GM18870 (cell line): ENCODE measurements around the gene LPCAT1.
"Not testable (repeated sequence)": the region's sequence is repeated elsewhere in the genome, so short reads cannot be mapped to it uniquely, and the experiment has no call there.

Experiments
- ATAC-seq: cut with Tn5 transposase; IDR thresholded peaks from one replicate; pipeline ENCODE4 v1.9.1; 2021; ENCODE audit warnings: moderate library complexity; ENCODE audit not compliant: unreplicated experiment

Gene LPCAT1

DNA sequence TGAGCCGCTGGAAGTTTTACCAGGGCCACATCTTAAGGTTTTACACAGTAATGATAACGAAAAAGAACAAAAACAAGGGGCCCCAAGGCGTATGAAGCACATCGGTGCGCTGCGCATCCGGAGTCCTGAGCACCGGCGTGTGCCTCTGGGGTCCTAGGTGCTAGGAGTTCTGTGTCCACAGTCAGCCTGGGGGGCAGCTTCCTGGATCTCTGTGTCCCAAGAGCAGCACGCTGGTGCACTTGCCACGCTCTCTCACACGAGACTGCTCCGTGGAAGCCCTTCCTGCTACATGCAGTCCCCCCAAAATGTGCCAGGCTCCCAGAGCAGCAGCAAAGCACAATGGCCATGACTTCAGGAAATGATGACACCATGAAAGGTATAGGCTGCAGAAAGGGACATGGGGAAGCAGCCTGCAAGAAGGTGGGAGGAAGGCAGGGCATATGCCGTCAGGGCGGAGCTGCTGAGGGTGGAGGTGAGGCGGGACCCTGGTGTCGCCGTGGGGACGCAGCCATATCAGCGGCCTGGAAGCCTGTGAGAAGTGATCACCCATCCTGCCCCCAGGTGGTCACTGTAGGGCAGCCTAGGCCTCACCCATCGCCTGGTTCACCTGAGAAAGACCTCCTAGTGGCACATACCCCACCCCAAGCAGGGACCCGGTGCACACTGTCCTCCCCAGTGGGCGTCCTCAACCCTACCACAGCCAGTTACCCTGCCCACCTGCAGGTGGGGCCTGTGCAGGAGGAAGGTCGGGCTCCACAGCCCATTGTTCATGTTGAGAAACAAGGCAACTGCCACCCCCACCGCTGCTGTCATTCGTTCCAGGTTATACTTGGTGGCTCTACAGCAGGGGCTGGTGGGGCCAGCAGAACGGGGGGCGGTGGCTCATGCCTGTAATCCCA, 54.9 kb downstream of the LPCAT1 start:
- no peak for ATAC-seq

DNA sequence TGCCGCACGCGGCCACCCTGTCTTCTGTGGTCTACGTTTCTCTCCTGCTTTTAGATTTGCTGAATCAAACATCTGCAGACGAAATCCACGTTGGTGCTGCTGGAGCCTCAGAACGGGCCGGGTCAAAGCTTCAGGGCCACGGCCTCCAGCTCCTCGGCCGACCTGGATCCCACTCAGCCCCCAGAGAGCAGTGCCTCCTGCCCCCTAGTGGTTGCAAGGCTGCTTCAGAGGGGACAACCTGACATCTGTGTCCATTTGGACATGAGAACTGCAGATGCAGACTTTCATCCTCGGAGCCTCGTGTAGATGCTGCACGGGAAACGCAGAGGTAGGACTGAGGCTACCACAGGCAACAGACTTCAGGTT, 55.5 kb downstream of the LPCAT1 start:
- no peak for ATAC-seq

DNA sequence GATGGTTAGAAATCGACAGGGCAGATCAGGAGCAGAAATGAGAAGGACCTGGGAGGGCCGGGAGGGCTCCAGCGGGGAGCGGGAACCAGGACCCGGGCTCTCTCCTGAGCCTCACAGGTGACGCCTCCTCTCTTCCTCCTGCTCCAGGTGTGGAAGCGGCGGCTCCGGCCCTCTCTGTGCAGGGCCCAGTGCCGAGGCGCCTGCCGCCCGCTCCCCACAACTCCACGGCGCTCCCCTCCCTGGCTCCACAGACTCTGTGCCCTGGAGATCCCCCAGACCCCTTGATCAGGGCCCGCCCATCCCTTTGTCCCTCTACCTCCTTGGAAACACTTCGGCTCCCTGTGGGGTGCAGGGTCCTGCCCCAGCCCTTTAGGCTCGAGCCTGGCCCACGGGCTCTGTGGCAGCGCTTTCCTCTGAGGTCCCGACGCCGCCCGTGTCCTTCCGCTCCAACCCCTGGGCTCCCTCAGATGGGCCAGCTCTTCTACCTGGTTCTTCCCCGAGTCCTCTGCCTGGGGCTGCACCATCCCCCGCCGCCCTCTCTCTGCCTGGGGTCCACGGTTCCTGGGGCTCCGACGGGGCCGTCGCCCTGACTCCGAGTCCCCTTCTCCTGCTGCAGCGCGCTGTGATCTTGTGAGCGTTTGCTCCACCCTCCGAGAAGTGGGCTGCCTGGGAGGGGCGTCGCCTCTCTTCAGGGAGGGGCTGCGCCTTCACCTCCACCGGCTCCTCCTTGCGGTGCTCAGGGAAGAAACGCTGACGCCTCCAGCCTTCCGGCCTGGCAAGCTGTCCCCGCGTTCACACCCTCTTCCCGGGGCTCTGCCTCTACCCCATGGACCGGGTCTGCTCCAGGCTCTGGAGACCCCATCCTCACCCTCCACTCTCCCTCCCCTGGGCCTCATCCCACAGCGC, 56.2 kb downstream of the LPCAT1 start:
- no peak for ATAC-seq

DNA sequence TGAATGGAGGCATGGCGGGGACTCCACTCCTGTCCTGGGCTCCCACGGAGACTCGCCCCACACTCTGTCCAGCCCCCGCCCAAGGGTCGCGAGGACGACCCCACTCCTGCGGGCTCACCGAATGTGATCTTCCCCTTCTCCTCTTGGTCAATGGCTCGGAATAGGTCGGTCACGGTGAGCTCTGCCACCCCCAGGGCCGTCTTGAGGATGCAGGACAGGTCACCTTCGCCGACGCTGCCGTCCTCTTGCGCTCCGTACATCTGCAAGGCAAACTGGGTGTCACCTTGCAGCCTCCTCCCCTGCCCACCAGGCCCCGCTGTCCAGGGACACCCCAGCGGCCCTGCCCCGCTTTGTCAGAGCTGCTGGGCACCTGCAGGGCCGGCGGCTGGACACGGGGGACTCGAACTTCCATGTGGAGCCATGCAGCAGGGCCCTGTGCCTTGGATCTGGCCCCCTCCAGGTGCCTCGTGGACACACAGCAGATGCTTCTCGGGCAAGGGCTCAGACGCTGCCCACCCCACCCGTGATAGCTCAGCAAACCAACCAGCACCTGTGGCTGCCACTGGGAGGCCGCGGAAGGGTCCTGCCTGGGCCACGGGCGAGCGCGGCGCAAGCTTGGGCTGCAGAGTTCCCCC, 57.0 kb downstream of the LPCAT1 start:
- ATAC-seq = no peak

DNA sequence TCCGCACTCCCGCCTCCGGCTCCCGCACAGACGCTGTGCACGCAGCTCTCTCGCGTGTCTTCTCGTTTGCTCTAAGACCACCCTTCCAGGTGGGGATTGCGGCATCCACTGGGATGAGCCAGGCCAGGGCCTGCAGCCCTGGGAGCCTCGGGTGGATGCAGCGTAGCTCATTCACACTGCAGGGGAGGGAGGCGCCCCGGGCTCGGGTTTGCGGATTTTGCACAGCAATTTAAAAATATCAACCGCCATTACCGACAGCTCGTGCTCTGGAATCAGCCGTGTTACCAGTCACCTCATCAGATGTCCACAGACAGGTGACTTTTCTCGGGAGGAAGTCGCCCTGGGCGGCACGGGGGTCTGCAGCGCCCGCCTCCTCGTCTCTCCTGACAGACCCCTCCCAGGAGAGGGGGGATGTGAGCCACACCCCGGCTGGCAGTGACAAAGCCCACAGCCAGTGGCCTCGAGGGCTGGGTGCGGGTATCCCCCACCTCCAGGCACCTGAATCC, 57.7 kb downstream of the LPCAT1 start:
- ATAC-seq = no peak

DNA sequence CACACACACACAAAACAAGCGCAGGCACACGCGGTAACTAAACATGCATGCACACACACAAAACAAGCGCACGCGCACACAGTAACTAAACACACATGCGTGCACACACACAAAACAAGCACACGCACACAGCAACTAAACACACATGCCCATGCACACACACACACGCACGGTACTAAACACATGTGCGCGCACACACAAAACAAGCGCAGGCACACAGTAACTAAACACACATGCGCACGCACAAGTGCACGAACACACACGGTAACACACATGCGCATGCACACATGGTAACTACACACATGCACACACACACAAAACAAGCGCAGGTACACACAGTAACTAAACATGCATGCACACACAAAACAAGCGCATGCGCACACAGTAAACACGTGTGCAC, 58.6 kb downstream of the LPCAT1 start:
- ATAC-seq = no peak

DNA sequence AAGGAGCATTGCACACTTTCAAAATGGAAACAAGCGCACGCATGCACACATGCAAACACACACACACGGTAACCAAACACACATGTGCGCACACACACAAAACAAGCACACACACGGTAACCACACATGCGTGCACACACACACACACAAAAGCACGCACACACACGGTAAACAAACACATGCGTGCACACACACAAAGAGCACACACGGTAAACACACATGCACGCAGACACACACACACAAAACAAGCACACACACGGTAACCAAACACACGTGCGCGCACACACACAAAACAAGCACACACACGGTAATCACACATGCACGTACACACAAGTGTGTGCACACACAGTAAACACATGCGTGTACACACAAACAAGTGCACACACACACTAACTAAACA, 59.2 kb downstream of the LPCAT1 start:
- no peak for ATAC-seq

DNA sequence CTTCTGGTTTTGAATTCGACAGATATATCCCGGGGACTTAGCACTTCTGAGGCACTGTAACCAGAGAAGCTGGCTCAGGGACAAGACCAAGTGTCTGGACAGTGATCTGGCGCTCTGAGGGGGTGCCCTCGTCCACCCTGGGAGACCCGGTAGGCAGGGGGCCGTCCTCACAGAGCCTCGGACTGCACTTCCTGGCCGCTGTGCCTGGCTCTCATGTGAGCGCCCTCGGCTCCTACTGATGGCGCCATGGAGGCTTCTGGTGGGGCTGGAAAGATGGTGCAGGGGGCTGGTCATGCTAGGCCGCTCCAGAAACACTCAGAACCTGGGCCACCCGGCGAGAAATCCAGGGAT, 59.7 kb downstream of the LPCAT1 start:
- ATAC-seq = no peak

DNA sequence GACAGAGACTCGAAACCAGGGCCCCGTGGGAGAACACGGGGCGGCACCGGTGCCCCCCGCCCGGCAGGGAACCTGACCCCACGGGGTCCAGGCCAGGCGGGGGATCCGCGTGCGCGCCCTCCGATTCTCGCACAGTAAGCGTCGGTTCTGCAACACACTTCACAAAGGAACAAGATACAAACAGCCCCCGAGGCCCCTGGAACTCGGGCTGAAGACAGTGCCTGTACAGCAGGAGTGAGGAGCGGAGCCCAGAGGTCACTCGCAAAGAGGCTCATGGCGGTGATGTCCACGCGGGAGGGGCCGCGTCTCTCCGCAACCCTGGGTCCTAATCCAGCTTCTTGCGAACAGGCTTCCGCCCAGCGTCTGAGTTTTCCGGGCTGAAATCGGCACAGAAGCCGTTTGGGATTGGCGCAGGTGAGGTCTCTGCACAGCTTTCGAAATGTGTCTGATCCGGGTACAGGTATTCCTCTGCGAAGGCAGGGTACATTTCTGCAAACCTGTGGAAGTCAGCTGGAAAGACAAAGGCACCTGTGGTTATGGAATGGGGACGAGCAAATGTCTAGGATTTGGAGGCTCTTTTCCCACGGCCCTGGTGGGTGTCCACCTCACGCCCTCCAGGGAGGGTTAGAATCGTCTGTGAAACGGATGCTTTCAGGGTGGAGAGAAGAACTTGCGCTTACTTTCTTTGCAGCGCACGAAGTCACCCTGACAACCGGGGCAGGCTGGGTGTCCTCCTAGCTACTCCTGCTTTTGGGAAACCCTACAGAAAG, 60.2 kb downstream of the LPCAT1 start:
- no peak for ATAC-seq

DNA sequence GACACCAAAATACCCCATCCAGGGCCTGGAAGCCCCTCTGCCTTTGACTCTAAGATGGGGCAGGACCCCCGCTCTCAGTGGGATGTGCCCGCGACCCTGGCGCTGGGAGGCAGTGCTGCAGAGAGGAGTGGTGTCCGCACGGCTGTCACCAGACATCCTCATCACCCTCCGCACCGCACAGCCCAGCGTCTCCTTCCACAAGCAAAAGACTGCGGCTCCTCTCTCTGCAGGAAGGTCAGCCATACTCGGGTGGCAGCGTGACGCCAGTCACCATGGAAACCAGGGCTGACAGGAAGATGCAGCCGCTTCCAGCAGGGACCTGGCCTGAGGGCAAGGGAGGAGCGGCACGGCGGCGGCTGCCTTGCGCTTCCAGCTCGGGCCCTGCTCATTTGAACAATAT, 61.4 kb downstream of the LPCAT1 start:
- no peak for ATAC-seq

DNA sequence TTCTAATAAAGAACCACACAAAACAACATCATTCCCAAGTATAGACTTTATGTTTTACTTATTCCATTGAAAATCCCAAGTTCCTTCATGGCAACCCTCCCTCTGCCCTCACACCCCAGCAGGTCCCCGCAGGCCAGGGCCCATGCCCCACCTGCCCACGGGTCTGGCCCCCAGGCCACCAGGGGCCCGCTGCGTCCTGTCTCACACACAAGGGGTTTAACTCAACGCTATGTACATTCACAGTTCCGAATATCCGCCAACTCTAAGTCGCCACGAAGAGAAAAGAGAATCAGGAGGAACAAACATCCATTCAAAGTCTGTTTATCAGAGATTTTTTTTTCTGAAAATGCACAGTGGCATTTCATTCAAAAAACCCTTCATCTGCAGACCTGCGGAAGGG, 62.4 kb downstream of the LPCAT1 start:
- no peak for ATAC-seq

DNA sequence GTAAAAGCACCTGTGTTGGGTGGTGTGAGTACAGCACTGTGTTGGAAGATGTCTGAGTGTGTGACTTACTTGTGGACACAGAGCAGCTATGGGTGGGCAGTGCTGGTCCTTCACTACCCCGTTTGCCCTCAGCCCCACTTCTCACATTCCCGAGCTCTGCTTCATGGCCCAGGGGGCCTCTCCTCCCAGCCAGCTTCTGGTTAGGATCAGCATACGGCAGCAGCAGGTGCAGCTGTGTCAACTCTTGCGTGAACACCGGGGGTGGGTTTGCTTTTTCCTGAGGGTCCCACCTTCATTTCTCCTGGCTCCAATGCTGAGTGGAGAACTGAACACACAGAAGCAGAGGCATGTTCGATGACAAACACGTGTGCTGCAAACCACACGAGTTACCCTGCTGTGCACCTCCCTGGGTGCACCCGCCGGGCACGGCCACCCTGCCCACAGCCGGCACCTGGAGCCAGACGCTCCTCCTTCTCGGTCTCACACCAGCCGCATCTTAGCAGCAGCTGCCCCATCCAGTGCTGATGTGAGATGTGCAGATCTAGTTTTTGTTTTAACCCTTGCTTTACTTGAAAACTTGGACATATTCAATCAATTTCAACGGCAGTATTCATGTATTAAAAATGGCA, 63.6 kb downstream of the LPCAT1 start:
- no peak for ATAC-seq

DNA sequence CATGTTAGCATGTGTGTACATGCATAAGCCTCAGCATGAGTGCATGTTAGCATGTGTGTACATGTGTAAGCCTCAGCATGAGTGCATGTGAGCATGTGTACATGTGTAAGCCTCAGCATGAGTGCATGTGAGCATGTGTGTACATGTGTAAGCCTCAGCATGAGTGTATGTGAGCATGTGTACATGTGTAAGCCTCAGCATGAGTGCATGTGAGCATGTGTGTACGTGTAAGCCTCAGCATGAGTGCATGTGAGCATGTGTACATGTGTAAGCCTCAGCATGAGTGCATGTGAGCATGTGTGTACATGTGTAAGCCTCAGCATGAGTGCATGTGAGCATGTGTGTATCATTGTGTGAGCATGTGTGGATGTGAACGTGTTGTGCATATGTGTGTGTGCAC, 64.3 kb downstream of the LPCAT1 start:
- not testable (repeated sequence) for ATAC-seq

DNA sequence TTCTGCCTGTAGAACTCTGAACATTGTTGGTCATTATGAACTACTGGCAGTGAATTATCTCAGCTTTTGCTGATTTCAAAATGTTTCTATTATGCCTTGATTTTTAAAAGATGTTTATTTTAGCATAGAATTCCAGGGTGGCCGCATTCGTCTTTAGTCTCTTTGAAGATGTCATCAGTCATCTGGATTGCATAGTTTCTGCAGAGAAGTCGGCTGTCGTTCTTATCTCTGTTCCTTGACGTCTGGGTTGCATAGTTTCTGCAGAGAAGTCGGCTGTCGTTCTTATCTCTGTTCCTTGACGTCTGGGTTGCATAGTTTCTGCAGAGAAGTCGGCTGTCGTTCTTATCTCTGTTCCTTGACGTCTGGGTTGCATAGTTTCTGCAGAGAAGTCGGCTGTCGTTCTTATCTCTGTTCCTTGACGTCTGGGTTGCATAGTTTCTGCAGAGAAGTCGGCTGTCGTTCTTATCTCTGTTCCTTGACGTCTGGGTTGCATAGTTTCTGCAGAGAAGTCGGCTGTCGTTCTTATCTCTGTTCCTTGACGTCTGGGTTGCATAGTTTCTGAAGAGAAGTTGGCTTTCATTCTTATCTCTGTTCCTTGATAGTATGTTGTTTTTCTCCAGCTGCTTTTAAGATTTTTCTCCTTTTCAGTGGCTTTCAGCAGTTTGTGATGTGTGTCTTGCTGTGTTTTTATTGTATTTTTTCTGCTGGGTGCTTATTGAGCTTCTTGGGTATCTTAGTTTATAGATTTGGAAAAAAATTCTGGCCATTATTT, 67.5 kb downstream of the LPCAT1 start:
- ATAC-seq = not testable (repeated sequence)

DNA sequence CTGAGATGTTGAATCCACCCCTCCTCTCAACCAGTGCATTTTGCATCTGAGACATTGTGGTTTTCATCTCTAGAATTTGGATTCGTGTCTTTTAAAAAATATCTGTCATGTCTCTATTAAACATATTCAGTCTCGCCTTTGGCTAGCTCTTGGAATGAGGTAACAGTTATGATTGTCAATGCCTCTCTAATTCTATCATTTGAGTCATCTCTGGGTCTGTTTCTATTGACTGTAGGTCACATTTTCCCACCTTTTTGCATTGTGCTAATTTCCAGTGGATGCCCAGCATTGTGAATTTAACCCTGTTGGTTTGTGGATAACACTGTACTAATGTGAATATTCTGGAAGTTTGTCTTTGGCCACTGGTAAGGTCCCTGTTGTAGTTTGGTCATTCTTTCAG, 70.1 kb downstream of the LPCAT1 start:
- ATAC-seq = no peak

DNA sequence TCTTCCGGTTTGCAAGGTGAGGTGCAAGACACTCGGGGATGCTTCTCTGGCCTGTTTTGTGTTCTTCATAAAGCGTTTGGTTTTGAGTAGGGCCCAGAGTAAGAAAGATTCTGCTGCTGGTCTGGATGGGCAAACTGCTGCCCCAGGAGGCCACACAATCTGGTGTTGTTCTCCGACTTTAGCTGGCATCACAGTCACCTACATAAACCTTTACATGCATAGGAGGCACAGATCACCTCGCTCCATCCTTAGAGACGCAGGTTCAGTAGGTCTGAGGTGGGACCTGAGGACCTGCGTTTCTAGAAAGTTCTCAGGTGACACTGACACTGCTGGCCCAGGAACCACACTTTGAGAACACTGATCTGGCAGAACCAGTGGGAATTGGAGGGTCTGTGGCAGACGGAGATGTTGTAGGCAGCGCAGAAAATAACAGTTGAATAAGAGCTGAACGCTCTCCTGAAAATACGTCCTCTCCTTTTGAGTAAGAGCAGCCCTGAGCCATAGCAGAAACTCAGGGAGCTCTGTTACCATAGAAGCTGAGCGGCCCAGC, 74.6 kb downstream of the LPCAT1 start:
- ATAC-seq = no peak

DNA sequence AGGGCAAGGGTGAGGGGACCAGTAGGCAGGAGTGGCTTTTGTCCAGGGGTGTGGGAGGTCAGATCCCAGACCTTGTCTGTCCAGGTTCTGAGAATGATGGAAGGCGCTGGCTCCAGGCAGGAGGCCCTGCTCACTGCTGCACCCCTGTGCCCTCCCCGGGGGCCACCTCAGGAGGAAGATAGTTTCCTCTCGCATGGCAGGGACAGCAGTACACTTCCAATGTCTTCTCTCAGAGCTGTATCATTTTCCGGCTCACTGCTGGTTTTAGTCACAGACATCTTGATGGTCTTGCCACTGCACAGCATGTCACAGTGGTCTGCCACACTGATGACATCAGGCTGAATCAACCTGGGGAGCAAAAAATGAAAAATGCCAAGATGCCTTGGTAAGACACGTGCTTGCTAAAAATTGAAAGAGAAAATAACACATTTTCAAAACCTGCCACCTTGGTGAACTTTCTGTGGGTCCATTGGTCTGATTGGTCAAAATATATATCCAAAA, 75.2 kb downstream of the LPCAT1 start:
- no peak for ATAC-seq

DNA sequence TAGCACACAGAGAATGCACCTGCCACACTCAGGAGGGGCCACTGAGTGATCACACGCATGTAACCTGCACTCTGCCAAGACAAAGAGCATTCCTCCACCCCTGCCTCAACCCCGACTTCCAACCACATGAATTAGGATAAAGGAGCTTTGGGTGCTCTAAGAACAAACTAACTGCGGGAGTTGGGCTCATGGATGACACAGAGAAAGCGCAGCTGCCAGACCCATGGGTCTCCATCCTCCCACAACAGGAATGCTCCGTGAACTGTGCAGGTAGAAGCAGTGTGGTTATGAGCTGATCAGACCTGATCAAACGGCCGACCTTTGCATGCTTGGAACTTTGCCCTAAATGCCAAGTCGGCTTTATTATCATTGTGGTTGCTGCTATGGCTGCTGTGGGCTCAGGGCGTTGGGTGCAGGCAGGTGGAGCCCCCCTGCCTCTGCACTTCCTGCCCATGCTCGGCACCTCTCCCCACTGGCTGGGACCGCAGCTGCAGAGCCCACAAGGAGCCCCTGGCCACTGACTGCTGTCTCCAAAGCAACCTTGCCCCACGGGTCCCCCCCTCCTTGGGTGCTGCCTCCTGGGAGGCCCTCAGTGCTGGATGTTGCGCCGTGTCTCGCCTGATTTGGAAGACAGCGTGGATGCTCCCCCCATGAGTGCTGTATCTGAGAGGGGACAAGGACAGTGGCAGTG, 75.9 kb downstream of the LPCAT1 start:
- no peak for ATAC-seq
